Peyer's patch (tissue), 4 donors: ENCODE measurements around the gene RGS3. TPM values are rescaled to one million over a fixed set of nuclear protein-coding genes. Genes with fewer than 3 reads are reported as not detected.

Experiments
- DNase-seq, 3 donors: peaks; one replicate each; pipeline ENCODE4 v3.0.0-alpha.2; 2017 to 2019
- H3K27ac ChIP-seq, 4 donors: fragments of 200-600 bp; sonication (generic); one replicate each; pipeline ENCODE4 v1.5.1; 2016 to 2019
- H3K27me3 ChIP-seq, 2 donors: fragments of 200-600 bp; sonication (generic); one replicate each; pipeline ENCODE4 v1.5.1; 2019
- H3K36me3 ChIP-seq, 3 donors: fragments of 200-600 bp; sonication (generic); one replicate each; pipeline ENCODE4 v1.5.1; 2016 to 2019
- H3K4me1 ChIP-seq, 4 donors: fragments of 200-600 bp; sonication (generic); one replicate each; pipeline ENCODE4 v1.5.1; 2016 to 2019
- H3K4me3 ChIP-seq, 4 donors: fragments of 200-600 bp; sonication (generic); 1 replicate in 3 of 4; 2 replicates in 1 of 4; pipeline ENCODE4 v1.5.1; 2016 to 2019; ENCODE audit warnings: mild to moderate bottlenecking in 1 of 4
- H3K9me3 ChIP-seq, 4 donors: fragments of 200-600 bp; sonication (generic); one replicate each; pipeline ENCODE4 v1.5.1; 2016 to 2019; ENCODE audit warnings: mild to moderate bottlenecking in 1 of 4
- CTCF ChIP-seq, 6 experiments: fragments of 450-650 bp in 4 of 6; fragments of 200-600 bp in 2 of 6; sonication (generic) in 1 of 6; IDR thresholded peaks; one replicate each; pipeline ENCODE4 v1.5.1; 2017 to 2019; ENCODE audit warnings: antibody characterized with exemption in 6 of 6, mild to moderate bottlenecking in 3 of 6, moderate library complexity in 1 of 6
- POLR2A ChIP-seq, 2 donors: fragments of 450-650 bp; IDR thresholded peaks; one replicate each; pipeline ENCODE4 v1.5.1; 2017; ENCODE audit warnings: antibody characterized with exemption in 2 of 2, mild to moderate bottlenecking in 2 of 2, moderate library complexity in 2 of 2
- total RNA-seq, 4 donors: library from RNA; depleted of rRNA; stranded (reverse); fragments of >200 nt; gene quantifications; one replicate each; pipeline ENCODE4 v1.1.0, GENCODE V29; 2016

The RGS3 gene
- total RNA-seq, 4 donors from 2014 or later: 55.3 to 113 (median 88.6) TPM

GRCh38 chr9:113503131-113503541 is 39.6 kb downstream of the RGS3 start:
- no peaks in the 10 kb centered on the region for H3K36me3 ChIP-seq
- no peak for TF ChIP-seq POLR2A (IDR thresholded peaks at IDR 0.05)
- no peak for TF ChIP-seq CTCF (IDR thresholded peaks at IDR 0.05)
- H3K27me3 ChIP-seq: no peaks in the 10 kb centered on the region
- DNase-seq: no peak
- H3K4me1 ChIP-seq: peaks cover 0 to 22% (median 3%) of the 10 kb centered on the region in 4 donors
- H3K4me3 ChIP-seq: peak overlapping the region in 3 of 4 donors; percentile 3 to 20 (median 8)
- no peaks in the 10 kb centered on the region for H3K9me3 ChIP-seq
- H3K27ac ChIP-seq: peak overlapping the region in 2 of 4 donors; percentile 38 to 83

GRCh38 chr9:113503613-113504211 is 40.2 kb downstream of the RGS3 start:
- Histone ChIP-seq H3K4me3 (peak overlapping the region in 3 of 4 donors; percentile 3 to 20 (median 8)), H3K36me3 (no peaks in the 10 kb centered on the region), H3K27ac (peak overlapping the region in 3 of 4 donors; percentile 29 to 87 (median 83))

GRCh38 chr9:113504725-113505590 is 41.4 kb downstream of the RGS3 start:
- H3K36me3 ChIP-seq: no peaks in the 10 kb centered on the region
- no peaks in the 10 kb centered on the region for H3K9me3 ChIP-seq
- no peaks in the 10 kb centered on the region for H3K27me3 ChIP-seq
- peak in 2 of 3 donors; percentile 88 for DNase-seq
- H3K4me3 ChIP-seq: peak overlapping the region in 2 of 4 donors; percentile 22 to 32
- TF ChIP-seq CTCF (IDR thresholded peaks at IDR 0.05) (no peak), POLR2A (IDR thresholded peaks at IDR 0.05) (peak in 1 of 2 donors; percentile 44)
- peak overlapping the region in 3 of 4 donors; percentile 66 to 87 (median 83) for H3K27ac ChIP-seq
- H3K4me1 ChIP-seq: peaks cover 0 to 40% (median 3%) of the 10 kb centered on the region in 4 donors

More at GRCh38 chr9:113503613-113504211, 40.2 kb downstream of the RGS3 start:
- peaks cover 0 to 28% (median 3%) of the 10 kb centered on the region in 4 donors for H3K4me1 ChIP-seq
- TF ChIP-seq POLR2A (IDR thresholded peaks at IDR 0.05): no peak
- TF ChIP-seq CTCF (IDR thresholded peaks at IDR 0.05): no peak
- H3K9me3 ChIP-seq: no peaks in the 10 kb centered on the region
- H3K27me3 ChIP-seq: no peaks in the 10 kb centered on the region
- no peak for DNase-seq

- Histone ChIP-seq H3K27me3 (no peaks in the 10 kb centered on the region), H3K9me3 (no peaks in the 10 kb centered on the region), H3K4me3 (peak overlapping the region in 2 of 4 donors; percentile 3 to 32), H3K27ac (peak overlapping the region in 2 of 4 donors; percentile 83 to 93), H3K4me1 (peaks cover 0 to 50% (median 3%) of the 10 kb centered on the region in 4 donors), H3K36me3 (no peaks in the 10 kb centered on the region)
- DNase-seq: no peak
- TF ChIP-seq CTCF (IDR thresholded peaks at IDR 0.05): no peak
- TF ChIP-seq POLR2A (IDR thresholded peaks at IDR 0.05): no peak
Observed at GRCh38 chr9:113506090-113506589, 42.6 kb downstream of the RGS3 start.

DNA sequence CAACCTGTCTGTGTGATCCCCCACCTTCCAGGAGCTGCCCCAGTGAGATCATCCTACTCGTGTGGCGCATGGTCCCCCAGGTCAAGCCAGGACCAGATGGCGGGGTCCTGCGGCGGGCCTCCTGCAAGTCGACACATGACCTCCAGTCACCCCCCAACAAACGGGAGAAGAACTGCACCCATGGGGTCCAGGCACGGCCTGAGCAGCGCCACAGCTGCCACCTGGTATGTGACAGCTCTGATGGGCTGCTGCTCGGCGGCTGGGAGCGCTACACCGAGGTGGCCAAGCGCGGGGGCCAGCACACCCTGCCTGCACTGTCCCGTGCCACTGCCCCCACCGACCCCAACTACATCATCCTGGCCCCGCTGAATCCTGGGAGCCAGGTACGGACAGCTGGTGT is 43.7 kb downstream of the RGS3 start:
- no peak for DNase-seq
- Histone ChIP-seq H3K4me3 (no peak overlapping the region), H3K4me1 (peaks cover 0 to 60% (median 3%) of the 10 kb centered on the region in 4 donors), H3K36me3 (no peaks in the 10 kb centered on the region), H3K27me3 (no peaks in the 10 kb centered on the region), H3K27ac (peak overlapping the region in 2 of 4 donors; percentile 84 to 93), H3K9me3 (no peaks in the 10 kb centered on the region)
- TF ChIP-seq POLR2A (IDR thresholded peaks at IDR 0.05): no peak
- no peak for TF ChIP-seq CTCF (IDR thresholded peaks at IDR 0.05)
